ENCODE data around the gene PTCD3. TPM values are rescaled to one million over a fixed set of nuclear protein-coding genes. Genes with fewer than 3 reads are reported as not detected.
A peak's percentile ranks its signal among the peaks of the same experiment; 100 is the strongest.

Gene PTCD3
- total RNA-seq, result 100 to 1,000 TPM in 2 of 4 donors, 10 to 100 TPM in 2; 60.1 to 287 (median 94.3) TPM

- DNase-seq, result peak; percentile 94 to 98 (median 95)
- Histone ChIP-seq H3K27me3 (no peaks in the 10 kb centered on the region), H3K27ac (peak within 1 kb of the TSS; percentile 66 to 85 (median 82)), H3K36me3 (peaks cover 0 to 19% (median 0%) of the 10 kb centered on the region in 3 donors), H3K9me3 (no peaks in the 10 kb centered on the region), H3K4me1 (peaks cover 0 to 31% (median 5%) of the 10 kb centered on the region in 4 donors), H3K4me3 (peak within 1 kb of the TSS; percentile 64 to 91 (median 70))
- peak; percentile 62 to 71 for TF ChIP-seq POLR2A (IDR thresholded peaks at IDR 0.05)
- TF ChIP-seq, protein P1, sequence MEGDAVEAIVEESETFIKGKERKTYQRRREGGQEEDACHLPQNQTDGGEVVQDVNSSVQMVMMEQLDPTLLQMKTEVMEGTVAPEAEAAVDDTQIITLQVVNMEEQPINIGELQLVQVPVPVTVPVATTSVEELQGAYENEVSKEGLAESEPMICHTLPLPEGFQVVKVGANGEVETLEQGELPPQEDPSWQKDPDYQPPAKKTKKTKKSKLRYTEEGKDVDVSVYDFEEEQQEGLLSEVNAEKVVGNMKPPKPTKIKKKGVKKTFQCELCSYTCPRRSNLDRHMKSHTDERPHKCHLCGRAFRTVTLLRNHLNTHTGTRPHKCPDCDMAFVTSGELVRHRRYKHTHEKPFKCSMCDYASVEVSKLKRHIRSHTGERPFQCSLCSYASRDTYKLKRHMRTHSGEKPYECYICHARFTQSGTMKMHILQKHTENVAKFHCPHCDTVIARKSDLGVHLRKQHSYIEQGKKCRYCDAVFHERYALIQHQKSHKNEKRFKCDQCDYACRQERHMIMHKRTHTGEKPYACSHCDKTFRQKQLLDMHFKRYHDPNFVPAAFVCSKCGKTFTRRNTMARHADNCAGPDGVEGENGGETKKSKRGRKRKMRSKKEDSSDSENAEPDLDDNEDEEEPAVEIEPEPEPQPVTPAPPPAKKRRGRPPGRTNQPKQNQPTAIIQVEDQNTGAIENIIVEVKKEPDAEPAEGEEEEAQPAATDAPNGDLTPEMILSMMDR (IDR thresholded peaks at IDR 0.05), result no peak
Measured at GRCh38 chr2:86105969-86106945, at the start of gene PTCD3. Gene PTCD3, plus strand, starts transcription at chr2:86106235. Its CDS starts 13 bp downstream, at chr2:86106248.

DNA sequence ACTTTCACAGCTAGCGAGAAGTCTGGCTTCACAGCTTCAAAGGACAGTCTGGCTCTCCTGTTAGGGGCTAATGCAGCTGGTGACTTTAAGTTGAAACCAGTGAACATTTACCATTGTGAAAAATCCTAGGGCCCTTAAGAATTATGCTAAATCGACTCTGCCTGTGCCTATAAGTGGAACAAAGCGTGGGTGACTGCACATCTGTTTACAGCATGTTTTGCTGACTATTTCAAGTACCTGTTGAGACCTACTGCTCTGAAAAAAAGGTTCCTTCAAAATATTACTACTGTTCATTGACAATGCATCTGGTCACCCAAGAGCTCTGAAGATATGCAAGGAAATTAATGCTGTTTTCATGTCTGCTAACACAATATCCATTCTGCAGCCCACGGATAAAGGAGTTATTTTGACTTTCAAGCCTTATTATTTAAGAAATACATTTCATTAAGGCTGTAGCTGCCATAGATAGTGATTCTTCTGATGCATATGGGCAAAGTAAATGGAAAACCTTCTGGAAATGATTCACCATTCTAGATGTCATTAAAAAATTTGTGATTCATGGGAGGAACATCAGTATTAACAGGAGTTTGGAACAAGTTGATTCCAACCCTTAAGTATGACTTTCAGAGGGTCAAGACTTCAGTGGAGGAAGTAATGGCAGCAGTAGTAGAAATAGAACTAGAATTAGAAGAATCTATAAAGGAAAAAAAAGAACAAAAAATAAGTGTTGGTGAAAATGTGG lies 49.3 kb upstream of the PTCD3 start:
- Histone ChIP-seq H3K4me1 (no peaks in the 10 kb centered on the region), H3K27me3 (no peaks in the 10 kb centered on the region), H3K4me3 (no peak overlapping the region), H3K36me3 (peaks cover 0 to 22% (median 0%) of the 10 kb centered on the region in 3 donors), H3K9me3 (no peaks in the 10 kb centered on the region), H3K27ac (no peak overlapping the region)
- no peak for TF ChIP-seq POLR2A (IDR thresholded peaks at IDR 0.05)
- TF ChIP-seq, protein P1 (IDR thresholded peaks at IDR 0.05), result no peak
- no peak for DNase-seq

DNA sequence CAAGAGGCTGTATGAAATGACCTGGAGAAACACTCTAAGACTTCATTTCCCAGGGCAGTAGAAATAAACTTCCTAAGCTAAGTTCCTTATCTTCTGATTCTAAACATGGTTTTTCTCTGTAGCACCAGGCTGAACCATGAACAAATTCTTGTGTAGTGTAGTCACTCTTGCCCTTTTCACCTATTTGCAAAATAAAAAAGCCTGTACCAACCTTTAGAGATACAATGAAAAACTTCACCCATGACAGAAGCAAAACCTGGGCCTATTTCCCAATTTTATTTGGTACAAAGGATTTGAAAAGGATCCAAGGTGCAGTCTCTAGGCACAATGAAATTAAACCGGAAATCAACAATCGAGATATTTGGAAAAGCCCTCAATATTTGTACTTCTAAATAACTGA lies 44.0 kb upstream of the PTCD3 start:
- Histone ChIP-seq H3K36me3 (peaks cover 0 to 29% (median 0%) of the 10 kb centered on the region in 3 donors), H3K27ac (no peak overlapping the region), H3K27me3 (no peaks in the 10 kb centered on the region), H3K4me1 (no peaks in the 10 kb centered on the region), H3K4me3 (no peak overlapping the region), H3K9me3 (no peaks in the 10 kb centered on the region)
- TF ChIP-seq POLR2A (IDR thresholded peaks at IDR 0.05), result no peak
- TF ChIP-seq, protein P1 (IDR thresholded peaks at IDR 0.05), result no peak
- DNase-seq, result no peak

DNA sequence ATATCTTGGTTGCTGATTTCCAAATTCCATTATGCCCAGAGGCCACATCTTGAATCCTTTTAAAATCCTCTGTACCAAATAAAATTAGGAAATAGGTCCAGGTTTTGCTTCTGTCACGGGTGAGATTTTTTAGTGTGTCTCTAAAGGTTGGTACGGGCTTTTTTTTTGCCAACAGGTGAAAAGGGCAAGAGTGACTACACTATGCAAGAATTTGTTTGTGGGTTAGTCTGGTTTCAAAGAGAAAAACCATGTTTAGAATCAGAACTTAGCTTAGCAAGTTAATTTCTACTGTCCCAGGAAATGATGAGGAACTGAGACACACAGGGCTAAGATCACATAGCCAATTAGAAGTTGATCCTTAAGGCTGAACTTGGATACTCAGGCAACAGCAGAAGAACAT lies 42.0 kb upstream of the PTCD3 start:
- H3K27ac ChIP-seq, result peak overlapping the region in 1 of 4 donors; percentile 1
- no peaks in the 10 kb centered on the region for H3K4me1 ChIP-seq
- no peaks in the 10 kb centered on the region for H3K27me3 ChIP-seq
- no peaks in the 10 kb centered on the region for H3K9me3 ChIP-seq
- no peak overlapping the region for H3K4me3 ChIP-seq
- no peak for TF ChIP-seq POLR2A (IDR thresholded peaks at IDR 0.05)
- TF ChIP-seq, protein P1 (IDR thresholded peaks at IDR 0.05), result no peak
- peaks cover 0 to 40% (median 0%) of the 10 kb centered on the region in 3 donors for H3K36me3 ChIP-seq
- peak in 1 of 3 donors; percentile 4 for DNase-seq

- Histone ChIP-seq H3K4me1 (no peaks in the 10 kb centered on the region), H3K4me3 (no peak overlapping the region), H3K27ac (no peak overlapping the region), H3K27me3 (no peaks in the 10 kb centered on the region), H3K9me3 (no peaks in the 10 kb centered on the region), H3K36me3 (peaks cover 0 to 53% (median 0%) of the 10 kb centered on the region in 3 donors)
- no peak for TF ChIP-seq POLR2A (IDR thresholded peaks at IDR 0.05)
- TF ChIP-seq, protein P1 (IDR thresholded peaks at IDR 0.05), result no peak
- peak in 1 of 3 donors; percentile 8 for DNase-seq
Measured at GRCh38 chr2:86065512-86065911, 40.5 kb upstream of the PTCD3 start.

All from Peyer's patch (tissue), 4 donors.